GM18505 (cell line): Measurements from ENCODE around the gene CCDC127.
"Not testable (repeated sequence)": the region's sequence is repeated elsewhere in the genome, so short reads cannot be mapped to it uniquely, and the experiment has no call there.

Experiments
- ATAC-seq: cut with Tn5 transposase; IDR thresholded peaks from one replicate; pipeline ENCODE4 v1.9.1; 2021; ENCODE audit not compliant: unreplicated experiment
- POLR2A ChIP-seq: IDR thresholded peaks from 4 replicates; pipeline ENCODE4 v1.6.1; 2011; ENCODE audit warnings: borderline replicate concordance; ENCODE audit not compliant: insufficient read depth, insufficient read length; ENCODE audit errors: extremely low read depth

The CCDC127 gene

DNA sequence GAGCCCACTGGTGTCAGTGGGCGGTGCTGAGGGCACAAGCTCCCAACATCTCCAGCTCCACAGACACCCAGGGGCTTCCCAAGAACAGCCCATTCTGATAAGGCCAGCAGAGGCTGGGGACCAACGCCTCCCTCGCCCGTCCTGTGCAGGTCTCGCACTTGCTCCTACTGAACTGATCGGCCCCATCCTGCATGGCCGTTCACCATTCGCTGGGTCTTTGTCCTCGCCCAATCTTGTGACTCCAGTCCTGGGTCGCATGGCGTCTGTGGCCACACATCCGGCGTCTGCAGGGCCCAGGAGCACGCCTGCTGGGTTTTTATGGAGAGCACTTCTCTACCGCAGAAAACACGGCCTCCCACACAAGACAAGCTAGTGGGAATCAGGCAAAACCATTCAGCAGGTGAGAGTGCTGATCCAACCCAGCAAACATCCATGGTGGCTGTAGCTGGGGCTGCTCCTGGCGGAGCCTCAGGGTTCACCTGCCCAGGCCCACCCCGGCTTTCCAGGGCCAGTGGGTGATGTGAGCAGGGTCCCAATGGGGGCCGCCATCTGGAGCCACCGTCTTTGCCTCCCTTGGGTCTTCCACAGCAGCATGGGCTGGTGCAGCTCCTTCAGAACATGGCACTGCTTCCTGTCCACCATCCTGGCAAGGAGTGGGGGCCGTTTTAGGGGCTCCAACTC, 19.3 kb downstream of the CCDC127 start:
- ATAC-seq: no peak

DNA sequence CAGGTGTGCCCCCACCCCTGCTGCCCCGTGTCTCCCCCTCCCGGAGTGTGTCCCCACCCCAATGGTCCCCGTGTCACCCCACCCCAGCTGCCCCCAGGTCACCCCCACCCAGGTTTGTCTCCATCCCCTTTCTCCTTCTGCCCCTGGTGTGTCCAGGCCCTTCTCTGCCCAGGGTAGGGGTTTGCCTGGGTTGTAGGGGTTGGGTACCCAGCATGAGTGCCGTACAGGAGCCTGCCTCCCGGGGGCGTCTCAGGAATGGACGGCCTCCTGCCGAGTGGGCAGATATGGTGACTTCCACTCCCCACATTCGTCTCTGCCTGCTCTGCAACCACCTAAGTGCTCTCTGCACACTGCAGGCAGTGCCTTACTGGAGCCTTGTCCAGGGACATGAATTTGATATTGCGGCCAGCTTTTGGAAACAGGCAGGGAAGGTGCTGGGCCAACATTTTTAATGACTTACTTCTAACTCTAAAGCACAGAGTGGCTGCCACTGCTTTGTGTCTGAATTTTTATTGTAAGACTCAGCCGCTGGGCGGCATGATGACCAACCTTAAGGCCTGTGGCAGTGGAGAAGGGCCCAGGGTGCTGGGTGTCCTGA, 20.0 kb downstream of the CCDC127 start:
- TF ChIP-seq POLR2A: no peak
- ATAC-seq: no peak

More for the DNA sequence above, 19.3 kb downstream of the CCDC127 start:
- no peak for TF ChIP-seq POLR2A

DNA sequence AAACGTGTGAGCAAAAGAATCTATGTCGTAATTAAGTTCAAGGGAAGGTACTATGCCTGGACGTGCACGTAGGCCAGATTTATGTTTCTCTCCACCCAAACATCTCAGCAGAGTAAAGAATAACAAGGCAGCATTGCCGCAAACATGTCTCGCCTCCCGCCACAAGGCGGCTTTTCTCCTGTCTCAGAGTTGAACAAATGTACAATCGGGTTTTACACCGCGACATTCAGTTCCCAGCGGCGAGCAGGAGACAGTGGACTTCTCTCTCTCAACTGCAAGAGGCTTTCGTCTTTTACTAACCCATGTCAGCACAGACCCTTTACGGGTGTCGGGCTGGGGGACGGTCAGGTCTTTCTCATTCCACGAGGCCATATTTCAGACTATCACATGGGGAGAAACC, 20.9 kb downstream of the CCDC127 start:
- not testable (repeated sequence) for ATAC-seq

DNA sequence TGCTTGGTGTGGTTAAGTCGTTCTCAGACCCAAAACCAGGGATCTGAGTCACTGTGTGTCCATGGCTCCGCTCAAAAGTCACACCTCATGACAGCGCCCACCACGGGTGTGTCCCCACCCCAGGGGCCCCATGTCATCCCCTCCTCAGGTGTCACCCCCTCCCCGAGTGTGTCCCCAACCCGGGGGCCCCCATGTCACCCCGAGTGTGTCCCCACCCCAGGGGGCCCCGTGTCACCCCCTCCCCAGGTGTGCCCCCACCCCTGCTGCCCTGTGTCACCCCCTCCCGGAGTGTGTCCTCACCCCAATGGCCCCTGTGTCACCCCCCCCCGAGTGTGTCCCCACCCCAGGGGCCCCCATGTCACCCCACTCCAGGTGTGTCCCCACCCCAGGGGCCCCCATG, 21.6 kb downstream of the CCDC127 start:
- TF ChIP-seq POLR2A: no peak
- no peak for ATAC-seq

DNA sequence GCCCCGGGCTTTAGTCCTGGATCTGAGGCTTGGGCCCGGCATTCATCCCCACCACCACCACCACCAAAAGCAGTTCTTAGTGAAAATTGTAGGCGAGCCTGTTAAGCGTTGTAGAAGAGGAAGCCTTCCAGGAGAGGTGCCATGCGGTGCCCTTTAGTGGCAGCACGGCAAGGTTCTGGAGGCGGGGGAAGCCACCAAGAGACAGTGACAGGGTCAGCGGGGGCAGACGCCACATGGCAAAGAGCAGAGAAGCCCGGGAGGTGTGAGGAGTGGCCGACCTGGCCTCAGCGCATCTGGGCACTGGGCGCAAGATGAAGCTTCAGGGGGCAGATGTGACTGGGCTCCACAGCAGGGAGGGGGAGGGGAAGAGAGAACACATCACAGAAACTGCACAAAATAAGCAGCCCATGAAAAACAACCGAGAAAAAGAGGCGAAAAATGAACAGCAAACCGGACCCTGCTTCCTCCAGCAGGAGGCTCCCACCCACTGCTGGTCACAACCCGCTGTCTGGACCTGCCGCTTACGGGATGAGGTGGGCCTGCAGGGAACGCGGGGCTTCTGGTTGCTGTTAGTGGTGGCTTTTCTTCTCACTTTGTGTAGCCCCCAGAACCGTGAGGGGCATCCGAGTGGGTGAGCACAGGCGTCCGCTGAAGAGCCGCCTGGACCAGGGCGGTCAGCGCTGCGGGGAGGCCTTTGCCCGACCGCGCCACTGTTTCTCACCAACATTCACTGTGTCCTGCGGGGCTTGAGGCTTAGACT, 22.4 kb downstream of the CCDC127 start:
- no peak for ATAC-seq
- TF ChIP-seq POLR2A: no peak

DNA sequence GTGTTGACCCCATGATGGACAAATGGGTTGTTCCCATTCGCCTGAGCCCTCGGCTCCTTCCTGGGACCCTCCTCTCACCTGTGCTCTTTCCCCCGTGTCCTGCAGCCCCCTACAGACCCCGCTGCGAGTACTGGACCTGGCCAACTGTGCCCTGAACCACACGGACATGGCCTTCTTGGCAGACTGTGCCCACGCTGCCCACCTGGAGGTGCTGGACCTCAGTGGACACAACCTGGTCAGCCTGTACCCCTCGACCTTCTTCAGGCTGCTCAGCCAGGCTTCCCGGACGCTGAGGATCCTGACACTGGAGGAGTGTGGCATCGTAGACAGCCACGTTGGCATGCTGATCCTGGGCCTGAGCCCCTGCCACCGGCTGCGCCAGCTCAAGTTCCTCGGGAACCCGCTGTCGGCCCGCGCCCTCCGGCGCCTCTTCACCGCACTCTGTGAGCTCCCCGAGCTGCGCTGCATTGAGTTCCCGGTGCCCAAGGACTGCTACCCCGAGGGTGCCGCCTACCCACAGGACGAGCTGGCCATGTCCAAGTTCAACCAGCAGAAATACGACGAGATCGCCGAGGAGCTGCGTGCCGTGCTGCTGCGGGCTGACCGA, 23.2 kb downstream of the CCDC127 start:
- TF ChIP-seq POLR2A: no peak
- no peak for ATAC-seq

DNA sequence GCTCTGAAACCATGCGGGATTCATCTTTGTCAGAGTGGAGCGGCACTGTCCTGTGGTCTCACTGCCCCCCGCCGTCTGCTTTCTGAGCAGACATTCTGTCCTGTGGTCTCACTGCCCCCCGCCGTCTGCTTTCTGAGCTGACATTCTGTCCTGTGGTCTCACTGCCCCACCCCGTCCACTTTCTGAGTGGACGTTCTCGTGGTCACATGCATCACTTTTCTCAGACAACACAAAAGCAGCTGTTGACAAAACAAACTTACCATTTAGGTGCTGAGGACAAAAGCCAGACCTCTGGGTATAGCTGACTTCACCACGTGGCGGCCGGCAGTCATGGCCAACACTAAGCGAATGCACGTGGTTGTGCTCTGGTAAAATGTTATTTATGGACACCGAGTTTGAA, 23.9 kb downstream of the CCDC127 start:
- ATAC-seq: no peak

DNA sequence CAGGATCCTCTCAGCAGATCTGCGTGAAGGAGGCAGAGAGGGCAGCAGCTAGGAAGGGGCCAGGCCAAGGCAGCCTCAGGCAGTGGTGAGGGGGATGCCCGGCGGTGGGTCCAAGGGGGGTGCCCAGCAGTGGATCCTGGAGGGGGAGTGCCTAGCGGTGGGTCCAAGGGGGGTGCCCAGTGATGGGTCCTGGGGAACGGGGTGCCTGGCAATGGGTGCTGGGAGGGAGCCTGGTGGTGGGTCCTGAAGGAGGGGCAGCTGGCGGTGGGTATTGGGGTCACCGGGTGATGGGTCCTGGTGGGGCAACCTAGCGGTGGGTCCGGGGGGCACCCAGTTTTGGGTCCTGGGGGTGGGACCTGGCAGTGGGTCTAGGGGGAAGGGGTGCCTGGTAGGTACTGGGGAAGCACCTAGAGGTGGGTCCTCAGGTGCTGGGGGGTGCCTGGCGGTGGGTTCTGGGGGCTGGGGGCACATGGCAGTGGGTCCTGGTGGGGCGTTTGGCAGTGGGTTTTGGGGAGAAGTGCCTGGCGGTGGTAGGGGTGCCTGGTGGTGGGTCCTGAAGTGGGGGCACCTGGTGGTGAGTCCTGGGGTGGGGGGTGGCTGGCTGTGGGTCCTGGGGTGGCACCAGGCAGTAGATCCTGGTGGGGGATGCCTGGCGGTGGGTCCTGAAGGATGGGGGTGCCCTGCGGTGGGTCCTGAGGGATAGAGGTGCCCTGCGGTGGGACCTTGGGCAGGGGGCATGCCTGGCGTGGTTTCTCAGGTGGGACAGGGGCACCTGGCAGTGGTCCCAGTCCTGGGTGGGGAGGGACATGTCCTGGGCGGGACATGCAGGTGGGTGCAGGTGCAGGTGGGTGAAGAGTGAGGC, 24.8 kb downstream of the CCDC127 start:
- TF ChIP-seq POLR2A: no peak
- no peak for ATAC-seq

More for the DNA sequence above, 23.9 kb downstream of the CCDC127 start:
- TF ChIP-seq POLR2A: no peak

DNA sequence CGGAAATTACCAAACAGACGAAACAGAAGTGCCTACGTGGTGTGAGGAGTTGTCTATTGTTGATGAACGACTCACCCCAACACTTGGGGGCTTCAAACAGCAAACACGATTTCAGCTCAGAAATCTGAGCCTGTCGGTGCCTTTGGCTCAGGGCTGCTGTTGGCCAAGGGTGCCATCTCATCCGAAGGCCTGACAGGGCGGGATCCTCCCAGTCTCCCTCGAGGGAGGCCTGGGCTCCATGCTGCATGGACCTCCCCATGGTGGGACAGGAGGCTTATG, 25.3 kb downstream of the CCDC127 start:
- no peak for ATAC-seq
- no peak for TF ChIP-seq POLR2A

DNA sequence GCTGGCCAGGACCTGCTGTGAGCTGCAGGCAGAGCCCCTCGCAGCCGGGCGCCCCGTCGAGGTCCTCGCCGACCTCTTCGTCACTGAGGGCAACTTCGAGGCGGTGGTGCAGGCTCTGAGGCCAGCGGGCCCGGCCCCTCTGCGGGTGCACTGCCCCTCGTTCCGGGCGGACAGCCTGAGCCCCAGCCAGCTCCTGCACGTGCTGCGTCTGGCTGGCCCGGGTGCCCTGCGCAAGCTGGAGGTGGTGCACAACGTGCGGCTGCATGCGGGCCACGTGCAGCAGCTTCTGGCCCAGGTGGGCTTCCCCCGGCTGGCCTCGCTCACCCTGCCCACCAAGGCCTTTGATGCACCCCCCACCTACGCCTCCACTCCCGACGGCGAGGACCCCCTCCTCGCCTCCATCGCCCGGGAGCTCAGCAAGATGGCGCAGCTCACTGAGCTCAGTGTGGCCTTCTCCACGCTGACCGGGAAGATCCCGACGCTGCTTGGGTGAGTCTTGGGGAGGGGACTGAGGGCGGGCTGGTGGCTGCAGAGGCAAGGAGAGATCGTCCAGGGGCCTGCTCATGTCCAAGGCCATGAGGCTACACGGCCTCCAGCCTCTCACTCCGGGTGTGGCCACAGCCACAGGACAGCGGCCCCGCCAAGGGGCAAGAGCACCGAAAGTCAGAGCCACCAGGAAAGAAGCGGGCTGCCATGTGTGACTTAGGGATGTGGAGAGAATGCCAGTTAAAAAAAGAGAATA, 25.8 kb downstream of the CCDC127 start:
- ATAC-seq: no peak
- no peak for TF ChIP-seq POLR2A

DNA sequence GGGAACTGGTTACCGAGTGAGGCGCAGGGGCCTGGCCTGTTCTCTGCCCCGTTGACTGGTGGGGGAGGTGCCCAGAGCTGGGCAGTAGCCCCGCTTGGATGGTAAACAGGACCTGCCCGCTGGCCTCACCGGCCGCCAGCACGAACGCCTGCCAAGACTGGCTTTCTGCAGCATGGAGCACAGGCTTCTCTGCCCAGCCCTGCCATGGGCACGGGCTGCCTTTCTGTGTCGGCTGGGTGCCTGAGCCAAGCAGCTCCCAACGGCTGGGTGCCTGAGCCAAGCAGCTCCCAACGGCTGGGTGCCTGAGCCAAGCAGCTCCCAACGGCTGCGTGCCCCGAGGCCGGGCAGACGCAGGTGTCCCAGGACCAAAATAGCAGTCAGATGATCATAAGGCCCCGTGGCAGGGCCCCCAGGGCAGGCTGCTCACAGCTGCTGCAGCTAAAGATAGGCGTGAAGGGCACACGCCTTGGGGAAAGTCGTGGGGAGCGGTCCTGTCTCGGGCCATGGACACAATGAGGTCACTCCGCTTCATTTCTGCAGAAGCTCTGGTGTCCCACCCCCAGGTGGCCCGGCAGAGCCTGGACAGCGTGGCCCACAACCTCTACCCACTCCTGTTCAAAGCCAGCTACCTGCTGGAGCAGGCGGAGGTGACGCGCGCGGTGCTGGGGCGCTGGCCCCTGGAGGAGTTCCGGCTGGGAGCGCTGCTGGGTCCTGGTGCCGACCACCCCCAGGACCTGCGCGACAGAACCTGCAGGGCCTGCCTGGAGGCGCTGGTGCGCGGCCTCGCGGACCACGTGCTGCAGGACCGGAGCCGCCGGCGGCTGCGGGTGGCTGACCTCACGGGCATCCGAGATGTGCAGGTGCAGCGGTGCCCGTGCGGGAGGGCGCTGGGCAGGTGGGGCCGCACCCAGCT, 26.7 kb downstream of the CCDC127 start, which contains the start of gene LRRC14B:
Gene LRRC14B (plus strand): TSS at position 460 of the 913 bp plus-strand sequence. CDS start 44 bp downstream, at position 504.
- TF ChIP-seq POLR2A: no peak
- no peak for ATAC-seq
